Right renal cortex interstitium (tissue), 3 donors: ENCODE results near the gene IFNA7. TPM values are rescaled to one million over a fixed set of nuclear protein-coding genes. Genes with fewer than 3 reads are reported as not detected.
"Not testable (repeated sequence)": the region's sequence is repeated elsewhere in the genome, so short reads cannot be mapped to it uniquely, and the experiment has no call there.

Experiments
- DNase-seq, 3 donors: peaks; one replicate each; pipeline ENCODE4 v3.0.0-alpha.2; 2013; ENCODE audit warnings: low read depth in 3 of 3, low spot score in 2 of 3
- polyA plus RNA-seq, 3 donors: library from polyadenylated mRNA; unstranded; fragments of 120-200 nt; gene quantifications; one replicate each; pipeline ENCODE4 v1.2.1, GENCODE V29; 2013; ENCODE audit not compliant: insufficient read length in 3 of 3

IFNA7 gene
- polyA plus RNA-seq, 3 donors: not detected

DNA sequence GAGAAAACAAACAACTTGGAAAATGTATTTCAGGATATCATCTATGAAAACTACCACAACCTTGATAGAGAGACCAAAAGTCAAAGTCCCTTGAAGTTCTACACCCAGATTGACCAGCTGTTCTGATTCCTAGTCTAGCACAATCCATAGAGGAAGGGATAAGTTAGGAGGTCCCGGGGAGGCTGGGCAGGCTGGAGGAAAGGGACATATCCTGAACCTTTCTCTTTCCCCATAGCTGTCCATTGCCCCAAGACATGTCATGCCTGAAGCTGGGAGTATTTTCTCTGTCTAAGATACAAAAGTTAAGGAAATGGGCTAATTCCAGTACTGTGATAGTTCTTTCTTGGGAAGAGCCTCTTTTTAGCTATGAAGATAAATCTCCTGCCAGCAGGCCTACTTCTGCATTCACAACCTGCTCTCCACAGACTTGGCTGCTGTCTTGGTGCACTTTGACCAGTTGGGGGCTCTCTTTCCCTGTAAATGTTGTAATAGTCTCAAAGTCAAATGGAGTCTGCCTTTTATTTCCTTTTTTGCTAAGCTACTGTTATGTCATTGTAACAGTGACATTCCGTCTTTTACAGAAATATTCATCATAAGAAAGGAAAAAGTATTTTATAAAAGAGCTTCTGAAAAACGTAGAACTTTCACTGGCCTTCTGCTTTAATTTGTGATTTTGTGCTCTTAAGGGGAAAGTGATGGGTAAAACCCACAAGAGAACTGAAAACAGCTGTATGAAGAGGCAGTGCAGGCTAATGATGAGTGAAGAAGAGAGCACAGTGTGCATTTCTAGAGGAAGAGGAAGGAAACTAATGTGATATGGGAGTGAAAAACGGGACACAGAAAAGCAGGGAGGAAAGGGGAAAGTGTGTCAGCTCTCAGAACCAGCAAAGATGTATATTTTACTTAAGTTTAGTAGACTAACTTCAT is 18.9 kb downstream of the IFNA7 start:
- DNase-seq: not testable (repeated sequence)

DNA sequence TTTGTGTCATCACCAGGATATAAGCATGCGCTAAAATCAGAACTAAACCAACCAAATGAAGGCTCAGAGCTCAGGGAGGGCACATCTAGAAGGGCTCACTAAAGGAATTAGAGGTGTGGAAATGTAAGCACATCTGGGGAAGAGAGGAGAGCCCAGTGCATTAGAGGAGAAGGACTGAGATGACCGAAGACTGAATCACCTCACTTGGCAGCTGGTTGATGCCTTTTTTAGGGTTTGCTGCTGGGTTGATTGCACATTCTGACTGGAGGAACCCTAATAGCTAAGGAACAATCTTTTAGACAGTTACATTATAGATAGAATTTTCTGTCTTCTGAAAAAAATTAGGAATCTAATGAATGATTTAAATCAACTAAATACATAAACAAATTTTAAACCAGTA is 27.3 kb downstream of the IFNA7 start:
- DNase-seq: no peak

DNA sequence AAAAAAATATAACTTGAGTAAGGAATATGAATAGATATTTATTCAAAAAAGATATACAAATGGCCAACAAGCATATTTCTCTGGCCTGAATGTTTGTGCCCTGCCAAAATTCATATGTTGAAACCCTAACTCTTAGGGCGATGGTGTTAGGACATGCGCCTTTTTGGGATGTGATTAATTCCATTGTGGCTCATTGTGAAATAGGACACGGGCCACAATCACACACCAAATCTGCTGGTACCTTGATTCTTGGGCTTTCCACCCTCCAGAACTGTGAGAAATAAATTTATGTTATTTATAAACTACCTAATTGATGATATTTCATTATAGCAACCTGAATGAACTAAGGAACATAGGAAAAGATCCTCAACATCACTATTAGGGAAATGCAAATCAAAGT is 29.8 kb downstream of the IFNA7 start:
- DNase-seq: no peak

DNA sequence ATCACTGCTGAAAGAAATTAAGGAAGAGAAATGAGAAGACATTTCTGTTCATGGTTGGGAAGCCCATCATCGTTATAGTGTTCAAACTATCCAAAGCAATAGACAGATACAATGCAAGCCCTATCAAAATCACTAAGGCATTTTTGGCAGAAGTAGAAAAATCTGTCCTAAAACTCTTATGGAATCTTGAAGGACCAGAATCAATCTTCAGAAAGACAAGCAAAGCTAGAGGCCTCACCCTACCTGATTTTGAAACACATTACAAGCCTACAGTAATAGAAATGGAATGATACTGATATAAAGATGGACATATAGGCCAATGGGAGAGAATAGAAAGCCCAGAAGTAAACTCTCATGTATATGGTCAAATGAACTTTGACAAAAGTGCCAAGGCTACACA is 30.7 kb downstream of the IFNA7 start:
- no peak for DNase-seq

DNA sequence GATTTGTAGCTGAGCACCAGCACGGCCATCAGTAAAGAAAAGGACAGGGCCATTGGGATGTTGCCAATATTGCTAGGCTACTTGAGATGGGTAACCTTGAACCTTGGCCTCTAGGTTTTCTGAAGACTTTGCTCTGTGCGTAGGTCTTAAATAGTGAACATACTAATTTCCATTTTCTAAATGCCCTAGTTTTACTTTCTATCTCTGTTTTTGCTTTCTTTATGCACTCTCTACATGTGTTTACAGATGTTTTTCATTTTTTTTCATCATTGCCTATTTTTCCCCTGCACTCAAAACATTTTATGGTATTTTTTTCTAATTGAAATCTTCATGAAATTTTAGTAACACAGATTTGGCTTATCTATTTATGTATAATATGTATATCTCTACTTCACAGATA is 35.4 kb downstream of the IFNA7 start, which contains the start of gene IFNA21:
Gene IFNA21 (minus strand): TSS at position 101 of the 400 bp plus-strand sequence. CDS start 48 bp downstream, at position 53.
- DNase-seq: not testable (repeated sequence)

GRCh38 chr9:21165516-21165915 is 36.5 kb downstream of the IFNA7 start:
- no peak for DNase-seq

DNA sequence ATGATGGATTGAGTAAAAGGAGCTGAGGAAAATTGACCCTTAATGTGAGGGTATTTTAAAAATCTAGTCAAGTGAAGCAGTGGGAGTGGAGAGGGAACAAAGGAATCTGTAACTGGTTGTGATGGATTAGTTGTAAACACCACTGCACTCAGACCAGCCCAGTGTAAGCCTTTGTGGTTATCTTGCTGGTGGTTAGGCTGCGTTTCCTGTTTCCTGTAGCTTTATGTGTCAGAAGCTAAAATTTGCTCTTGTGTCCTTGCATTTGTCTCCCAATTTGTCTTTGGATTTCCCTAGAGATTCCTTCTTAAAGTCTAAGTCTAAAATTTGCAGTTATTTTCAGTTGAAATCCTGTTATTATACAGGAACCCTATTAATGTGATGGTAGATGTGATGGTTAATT is 41.8 kb downstream of the IFNA7 start:
- DNase-seq: no peak

DNA sequence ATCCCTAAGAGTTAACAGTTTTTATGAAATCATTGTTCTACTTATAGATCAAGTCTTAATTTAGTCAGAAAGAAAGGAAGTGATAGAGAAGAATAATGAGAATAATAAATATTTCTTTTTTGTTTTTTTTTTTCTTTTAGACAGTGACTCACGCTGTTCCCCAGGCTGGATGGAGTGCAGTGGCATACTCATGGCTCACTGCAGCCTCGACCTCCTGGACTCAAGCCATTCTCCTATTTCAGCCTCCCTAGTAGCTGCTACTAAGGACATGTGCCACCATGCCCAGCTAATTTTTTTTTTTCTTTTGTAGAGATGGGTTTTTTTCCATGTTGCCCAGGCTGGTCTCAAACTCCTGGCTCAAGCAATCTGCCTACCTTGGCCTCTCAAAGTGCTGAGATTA is 46.5 kb downstream of the IFNA7 start:
- DNase-seq: no peak

DNA sequence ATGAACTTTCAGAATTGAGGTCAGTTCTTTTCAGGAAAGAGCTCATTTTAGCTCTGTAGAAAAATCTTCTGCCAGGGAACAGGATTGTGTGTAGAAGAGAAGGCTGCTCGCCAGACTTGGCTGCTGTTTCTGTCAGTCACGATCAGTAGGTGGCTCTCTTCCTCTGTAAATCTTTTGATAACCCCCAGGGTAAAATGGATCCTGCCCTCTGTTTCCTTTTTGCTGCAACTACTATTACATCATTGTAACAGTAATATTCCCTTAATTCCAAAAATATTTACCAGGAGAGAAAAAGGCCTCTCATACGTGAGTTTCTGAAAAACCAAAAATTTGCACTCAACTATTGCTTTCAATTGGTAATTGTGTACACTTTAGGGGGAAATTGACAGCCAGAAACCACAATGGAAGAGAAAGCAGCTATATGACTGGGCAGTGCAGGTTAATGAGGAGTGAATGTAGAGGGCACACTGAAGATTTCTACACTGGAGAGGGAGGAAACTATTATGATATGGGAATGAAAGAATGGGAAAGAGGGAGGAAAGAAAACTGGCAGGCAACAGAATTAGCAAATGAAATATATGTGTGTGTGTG is 47.9 kb downstream of the IFNA7 start:
- DNase-seq: no peak

DNA sequence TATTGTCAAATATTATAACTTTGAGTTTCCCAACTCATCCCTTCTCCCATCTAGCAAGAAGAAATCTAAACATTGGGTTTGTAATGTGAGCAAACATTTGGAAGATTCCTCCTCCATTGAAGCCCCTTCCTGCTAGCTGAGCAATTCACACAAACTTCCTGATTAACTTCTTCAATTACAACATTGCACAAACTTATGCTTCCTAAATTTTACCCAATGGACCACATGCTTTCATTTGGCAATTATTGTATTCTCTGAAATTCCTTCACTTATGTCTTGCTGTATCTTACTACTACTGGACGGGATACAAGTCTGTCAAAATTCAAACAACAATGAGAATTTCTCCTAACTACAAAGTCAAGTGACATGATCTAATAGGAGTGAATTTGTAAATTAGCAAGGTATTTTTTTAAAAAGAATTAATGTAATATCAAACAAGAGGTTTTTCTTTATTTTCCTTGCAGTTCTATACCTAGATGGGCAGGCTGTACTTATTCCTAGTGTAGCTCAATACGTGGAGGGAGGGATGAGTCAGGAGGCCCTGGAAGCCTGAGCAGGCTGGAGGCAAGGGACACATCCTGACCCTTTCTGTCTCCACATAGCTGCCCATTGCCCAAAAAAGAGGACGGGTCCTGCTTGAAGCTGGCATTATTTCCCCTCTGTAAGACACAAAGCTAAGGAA is 48.5 kb downstream of the IFNA7 start:
- DNase-seq: no peak

Other genes with a start within 250 kb of the IFNA7 start
- gene HACD4, start 170.6 kb downstream of the IFNA7 start, polyA plus RNA-seq: 1 to 10 TPM; 2.8 to 3.4 (median 3.1) TPM
- not detected for gene IFNB1, start 124.3 kb downstream of the IFNA7 start, polyA plus RNA-seq
- gene IFNW1, start 60.4 kb downstream of the IFNA7 start, polyA plus RNA-seq: not detected
- gene IFNA21, start 35.5 kb downstream of the IFNA7 start, polyA plus RNA-seq: not detected
- gene IFNA4, start 14.6 kb downstream of the IFNA7 start, polyA plus RNA-seq: not detected
- gene IFNA10, start 4.9 kb upstream of the IFNA7 start, polyA plus RNA-seq: not detected
- not detected for gene IFNA16, start 15.1 kb upstream of the IFNA7 start, polyA plus RNA-seq
- not detected for gene IFNA17, start 26.0 kb upstream of the IFNA7 start, polyA plus RNA-seq
- not detected for gene IFNA14, start 37.8 kb upstream of the IFNA7 start, polyA plus RNA-seq
- not detected for gene IFNA5, start 103.1 kb upstream of the IFNA7 start, polyA plus RNA-seq
- 10 to 100 TPM; 54.4 to 58.0 (median 57.5) TPM for gene KLHL9, start 133.2 kb upstream of the IFNA7 start, polyA plus RNA-seq
- not detected for gene IFNA6, start 148.7 kb upstream of the IFNA7 start, polyA plus RNA-seq
- gene IFNA13, start 165.9 kb upstream of the IFNA7 start, polyA plus RNA-seq: not detected
- gene IFNA2, start 183.2 kb upstream of the IFNA7 start, polyA plus RNA-seq: not detected
- not detected for gene IFNA8, start 206.9 kb upstream of the IFNA7 start, polyA plus RNA-seq
- not detected for gene IFNA1, start 238.2 kb upstream of the IFNA7 start, polyA plus RNA-seq